PC-3 (cell line): ENCODE measurements around the gene CCM2L.

Source experiments
- EZH2phosphoT487 ChIP-seq: fragments of 300-600 bp; sonication (generic); IDR thresholded peaks from 2 replicates; pipeline ENCODE4 v1.6.1; 2018; ENCODE audit warnings: mild to moderate bottlenecking, antibody characterized with exemption, low read length, borderline replicate concordance
- TF ChIP-seq, protein P1 (sequence below): fragments of 300-600 bp; sonication (generic); conservative IDR thresholded peaks from 2 replicates; pipeline ENCODE4 v1.5.1; 2017; ENCODE audit warnings: antibody characterized with exemption, low read depth, mild to moderate bottlenecking, low read length

DNA sequence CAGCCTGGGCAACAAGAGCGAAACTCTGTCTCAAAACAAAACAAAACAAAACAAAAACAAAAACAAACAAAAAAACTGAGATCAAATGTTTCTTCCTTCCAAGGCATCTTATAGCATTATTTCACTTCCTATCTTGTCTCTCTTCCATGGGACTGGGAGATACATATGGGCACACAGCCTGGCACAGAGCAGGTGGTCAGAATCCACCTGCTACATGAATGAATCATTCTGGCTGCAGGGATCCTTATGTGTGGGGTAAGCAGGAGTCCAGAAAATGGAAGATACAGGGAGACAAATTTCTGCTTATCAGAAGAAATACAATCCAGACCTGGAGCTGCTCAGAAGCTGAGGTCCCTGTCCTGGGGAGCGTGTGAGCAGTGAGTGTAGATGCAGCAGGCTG is 18.2 kb upstream of the CCM2L start:
- TF ChIP-seq, protein P1, sequence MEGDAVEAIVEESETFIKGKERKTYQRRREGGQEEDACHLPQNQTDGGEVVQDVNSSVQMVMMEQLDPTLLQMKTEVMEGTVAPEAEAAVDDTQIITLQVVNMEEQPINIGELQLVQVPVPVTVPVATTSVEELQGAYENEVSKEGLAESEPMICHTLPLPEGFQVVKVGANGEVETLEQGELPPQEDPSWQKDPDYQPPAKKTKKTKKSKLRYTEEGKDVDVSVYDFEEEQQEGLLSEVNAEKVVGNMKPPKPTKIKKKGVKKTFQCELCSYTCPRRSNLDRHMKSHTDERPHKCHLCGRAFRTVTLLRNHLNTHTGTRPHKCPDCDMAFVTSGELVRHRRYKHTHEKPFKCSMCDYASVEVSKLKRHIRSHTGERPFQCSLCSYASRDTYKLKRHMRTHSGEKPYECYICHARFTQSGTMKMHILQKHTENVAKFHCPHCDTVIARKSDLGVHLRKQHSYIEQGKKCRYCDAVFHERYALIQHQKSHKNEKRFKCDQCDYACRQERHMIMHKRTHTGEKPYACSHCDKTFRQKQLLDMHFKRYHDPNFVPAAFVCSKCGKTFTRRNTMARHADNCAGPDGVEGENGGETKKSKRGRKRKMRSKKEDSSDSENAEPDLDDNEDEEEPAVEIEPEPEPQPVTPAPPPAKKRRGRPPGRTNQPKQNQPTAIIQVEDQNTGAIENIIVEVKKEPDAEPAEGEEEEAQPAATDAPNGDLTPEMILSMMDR: no peak
- TF ChIP-seq EZH2phosphoT487: no peak
